Activated naive CD4-positive, alpha-beta T cell treated with anti-CD3 and anti-CD28 coated beads for 36 hours (primary cell): Measurements from ENCODE around the gene PNCK. TPM values are rescaled to one million over a fixed set of nuclear protein-coding genes. Genes with fewer than 3 reads are reported as not detected.
A peak's percentile ranks its signal among the peaks of the same experiment; 100 is the strongest.
"Not testable (repeated sequence)": the region's sequence is repeated elsewhere in the genome, so short reads cannot be mapped to it uniquely, and the experiment has no call there.

Experiments
- CTCF ChIA-PET: fragments of 350-600 bp; sonication (Branson Sonifier 250); formaldehyde crosslinking; loops from one replicate; lab custom pipeline; 2021; ENCODE audit warnings: antibody characterized with exemption; lab: Charles Lee
- DNase-seq: peaks from one replicate; pipeline ENCODE4 v3.0.0-alpha.2; 2020
- H3K27ac Mint-ChIP-seq: one replicate; pipeline ENCODE4 v1.8.0; 2021; ENCODE audit warnings: mild to moderate bottlenecking, mixed read lengths
- H3K27me3 Mint-ChIP-seq: one replicate; pipeline ENCODE4 v1.8.0; 2021; ENCODE audit warnings: low read depth, mixed read lengths
- H3K36me3 Mint-ChIP-seq: one replicate; pipeline ENCODE4 v1.8.0; 2021; ENCODE audit warnings: low read depth, mixed read lengths
- H3K4me1 Mint-ChIP-seq: one replicate; pipeline ENCODE4 v1.8.0; 2021; ENCODE audit warnings: low read depth, mixed read lengths
- H3K4me3 Mint-ChIP-seq: one replicate; pipeline ENCODE4 v1.8.0; 2021; ENCODE audit warnings: mild to moderate bottlenecking, moderate library complexity, mixed read lengths
- H3K9me3 Mint-ChIP-seq: one replicate; pipeline ENCODE4 v1.8.0; 2021; ENCODE audit warnings: mixed read lengths
- intact Hi-C: fragments of 100-400 bp; cut with micrococcal nuclease; formaldehyde crosslinking; loops from one replicate; pipeline ENCODE4 v1.15.1; 2023
- total RNA-seq, 2 experiments: library from RNA; stranded (reverse); gene quantifications; one replicate each; pipeline ENCODE4 v1.2.3, GENCODE V29; 2021

Gene PNCK
- total RNA-seq, 2 experiments from 2014 or later = 0.26 to 0.30 TPM

DNA sequence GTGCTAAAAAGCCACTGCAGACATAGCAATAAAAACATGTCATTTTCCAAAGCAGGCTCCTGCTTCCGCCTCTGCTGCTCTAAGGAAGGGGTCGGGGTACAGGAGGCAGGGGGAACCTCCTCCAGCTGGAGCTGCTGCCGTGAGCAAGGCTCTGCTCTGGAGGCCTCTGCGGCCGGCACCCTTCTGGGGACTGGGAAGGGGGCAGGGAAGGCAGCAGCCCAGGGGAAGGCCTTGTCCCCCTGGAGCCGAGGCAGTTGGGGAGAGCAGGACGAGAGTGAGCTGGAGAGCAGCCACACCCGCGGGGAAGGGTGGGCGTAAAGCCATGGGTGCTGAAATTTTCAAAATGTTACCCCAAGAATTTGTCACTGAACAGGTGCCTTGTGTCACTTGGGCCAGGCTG lies 22.9 kb upstream of the PNCK start:
- H3K4me1 Mint-ChIP-seq, H3K9me3 Mint-ChIP-seq, H3K27ac Mint-ChIP-seq, H3K36me3 Mint-ChIP-seq, intact Hi-C loops, DNase-seq, H3K4me3 Mint-ChIP-seq, H3K27me3 Mint-ChIP-seq, CTCF ChIA-PET: not testable (repeated sequence)

DNA sequence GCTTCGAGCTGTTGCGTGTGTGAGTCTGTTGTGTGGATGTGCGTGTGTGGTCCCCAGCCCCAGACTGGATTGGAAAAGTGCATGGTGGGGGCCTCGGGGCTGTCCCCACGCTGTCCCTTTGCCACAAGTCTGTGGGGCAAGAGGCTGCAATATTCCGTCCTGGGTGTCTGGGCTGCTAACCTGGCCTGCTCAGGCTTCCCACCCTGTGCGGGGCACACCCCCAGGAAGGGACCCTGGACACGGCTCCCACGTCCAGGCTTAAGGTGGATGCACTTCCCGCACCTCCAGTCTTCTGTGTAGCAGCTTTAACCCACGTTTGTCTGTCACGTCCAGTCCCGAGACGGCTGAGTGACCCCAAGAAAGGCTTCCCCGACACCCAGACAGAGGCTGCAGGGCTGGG lies 22.5 kb upstream of the PNCK start:
- H3K27me3 Mint-ChIP-seq = no peaks in the 10 kb centered on the region
- intact Hi-C loops = no loop called here
- CTCF ChIA-PET = no interaction called here

DNA sequence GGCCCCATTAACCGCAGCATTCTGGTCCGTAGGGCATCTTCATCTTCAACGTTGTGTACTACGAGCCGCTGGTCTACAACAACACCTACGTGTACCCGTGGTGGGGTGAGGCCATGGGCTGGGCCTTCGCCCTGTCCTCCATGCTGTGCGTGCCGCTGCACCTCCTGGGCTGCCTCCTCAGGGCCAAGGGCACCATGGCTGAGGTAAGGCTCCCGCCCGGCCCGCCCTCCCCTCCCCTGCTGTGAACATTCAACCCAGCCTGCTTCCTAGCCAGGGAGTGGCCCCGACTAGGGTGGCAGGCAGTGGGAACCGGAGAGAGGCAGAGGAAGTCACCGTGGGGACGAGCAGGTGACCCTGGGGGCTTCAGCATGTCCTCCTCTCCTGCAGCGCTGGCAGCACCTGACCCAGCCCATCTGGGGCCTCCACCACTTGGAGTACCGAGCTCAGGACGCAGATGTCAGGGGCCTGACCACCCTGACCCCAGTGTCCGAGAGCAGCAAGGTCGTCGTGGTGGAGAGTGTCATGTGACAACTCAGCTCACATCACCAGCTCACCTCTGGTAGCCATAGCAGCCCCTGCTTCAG lies 21.2 kb upstream of the PNCK start:
- no peak for DNase-seq
- H3K36me3 Mint-ChIP-seq = peaks cover 4% of the 10 kb centered on the region
- CTCF ChIA-PET = no interaction called here
- no peak overlapping the region for H3K4me3 Mint-ChIP-seq
- H3K27ac Mint-ChIP-seq = no peak overlapping the region
- intact Hi-C loops = no loop called here
- no peaks in the 10 kb centered on the region for H3K4me1 Mint-ChIP-seq
- H3K27me3 Mint-ChIP-seq = peaks cover 2% of the 10 kb centered on the region
- no peaks in the 10 kb centered on the region for H3K9me3 Mint-ChIP-seq

More for the DNA sequence above, 22.5 kb upstream of the PNCK start:
- no peaks in the 10 kb centered on the region for H3K4me1 Mint-ChIP-seq
- no peak for DNase-seq
- H3K27ac Mint-ChIP-seq = no peak overlapping the region
- no peak overlapping the region for H3K4me3 Mint-ChIP-seq
- no peaks in the 10 kb centered on the region for H3K9me3 Mint-ChIP-seq
- peaks cover 4% of the 10 kb centered on the region for H3K36me3 Mint-ChIP-seq

GRCh38 chrX:153694256-153694655 lies 20.6 kb upstream of the PNCK start:
- H3K4me1 Mint-ChIP-seq, H3K9me3 Mint-ChIP-seq, H3K27ac Mint-ChIP-seq, H3K36me3 Mint-ChIP-seq, H3K4me3 Mint-ChIP-seq, intact Hi-C loops, CTCF ChIA-PET, DNase-seq, H3K27me3 Mint-ChIP-seq: not testable (repeated sequence)

- Mint-ChIP-seq H3K27ac (no peak overlapping the region), H3K36me3 (peaks cover 3% of the 10 kb centered on the region), H3K9me3 (no peaks in the 10 kb centered on the region), H3K4me1 (no peaks in the 10 kb centered on the region), H3K4me3 (no peak overlapping the region), H3K27me3 (peaks cover 2% of the 10 kb centered on the region)
- DNase-seq = no peak
- CTCF ChIA-PET = no interaction called here
- intact Hi-C loops = no loop called here
These were observed 19.8 kb upstream of the PNCK start for GRCh38 chrX:153693216-153694086.

GRCh38 chrX:153692611-153693156 lies 19.1 kb upstream of the PNCK start:
- Mint-ChIP-seq H3K36me3 (peaks cover 3% of the 10 kb centered on the region), H3K9me3 (no peaks in the 10 kb centered on the region), H3K27ac (peak overlapping the region; percentile 68), H3K4me3 (no peak overlapping the region), H3K27me3 (peaks cover 2% of the 10 kb centered on the region), H3K4me1 (no peaks in the 10 kb centered on the region)
- no peak for DNase-seq
- CTCF ChIA-PET = no interaction called here
- intact Hi-C loops = no loop called here

GRCh38 chrX:153692003-153692402 lies 18.4 kb upstream of the PNCK start:
- Mint-ChIP-seq H3K27me3 (peaks cover 2% of the 10 kb centered on the region), H3K27ac (no peak overlapping the region), H3K9me3 (no peaks in the 10 kb centered on the region), H3K4me3 (no peak overlapping the region), H3K4me1 (no peaks in the 10 kb centered on the region), H3K36me3 (no peaks in the 10 kb centered on the region)
- CTCF ChIA-PET = no interaction called here
- DNase-seq = no peak
- intact Hi-C loops = no loop called here

- H3K4me3 Mint-ChIP-seq, H3K4me1 Mint-ChIP-seq, H3K27ac Mint-ChIP-seq, DNase-seq, intact Hi-C loops, CTCF ChIA-PET, H3K9me3 Mint-ChIP-seq, H3K36me3 Mint-ChIP-seq, H3K27me3 Mint-ChIP-seq: not testable (repeated sequence)
These were observed 17.6 kb upstream of the PNCK start for GRCh38 chrX:153691032-153691827.

DNA sequence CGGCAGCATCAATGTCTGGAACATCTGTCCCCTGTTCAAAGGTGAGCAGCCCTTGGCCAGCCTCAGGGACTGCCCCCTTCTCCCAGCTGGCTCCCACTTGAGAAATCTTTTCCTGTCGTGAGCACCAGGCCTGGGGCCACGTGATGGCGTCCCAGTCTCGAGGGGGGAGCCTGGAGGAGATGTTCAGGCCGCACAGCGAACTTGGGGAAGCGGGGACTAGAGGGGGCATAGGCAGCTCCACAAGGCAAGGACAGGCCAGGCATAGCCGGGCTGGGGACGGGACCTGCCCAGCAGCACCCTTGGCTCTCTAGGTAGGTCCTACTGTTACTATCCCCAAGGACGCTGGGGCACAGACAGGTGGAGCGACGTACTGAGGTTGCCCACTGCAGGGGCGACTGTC lies 16.9 kb upstream of the PNCK start:
- CTCF ChIA-PET = no interaction called here
- H3K4me3 Mint-ChIP-seq = no peak overlapping the region
- H3K27me3 Mint-ChIP-seq = peaks cover 4% of the 10 kb centered on the region
- intact Hi-C loops = no loop called here
- DNase-seq = no peak
- no peaks in the 10 kb centered on the region for H3K4me1 Mint-ChIP-seq
- H3K9me3 Mint-ChIP-seq = no peaks in the 10 kb centered on the region
- H3K27ac Mint-ChIP-seq = no peak overlapping the region
- H3K36me3 Mint-ChIP-seq = no peaks in the 10 kb centered on the region

DNA sequence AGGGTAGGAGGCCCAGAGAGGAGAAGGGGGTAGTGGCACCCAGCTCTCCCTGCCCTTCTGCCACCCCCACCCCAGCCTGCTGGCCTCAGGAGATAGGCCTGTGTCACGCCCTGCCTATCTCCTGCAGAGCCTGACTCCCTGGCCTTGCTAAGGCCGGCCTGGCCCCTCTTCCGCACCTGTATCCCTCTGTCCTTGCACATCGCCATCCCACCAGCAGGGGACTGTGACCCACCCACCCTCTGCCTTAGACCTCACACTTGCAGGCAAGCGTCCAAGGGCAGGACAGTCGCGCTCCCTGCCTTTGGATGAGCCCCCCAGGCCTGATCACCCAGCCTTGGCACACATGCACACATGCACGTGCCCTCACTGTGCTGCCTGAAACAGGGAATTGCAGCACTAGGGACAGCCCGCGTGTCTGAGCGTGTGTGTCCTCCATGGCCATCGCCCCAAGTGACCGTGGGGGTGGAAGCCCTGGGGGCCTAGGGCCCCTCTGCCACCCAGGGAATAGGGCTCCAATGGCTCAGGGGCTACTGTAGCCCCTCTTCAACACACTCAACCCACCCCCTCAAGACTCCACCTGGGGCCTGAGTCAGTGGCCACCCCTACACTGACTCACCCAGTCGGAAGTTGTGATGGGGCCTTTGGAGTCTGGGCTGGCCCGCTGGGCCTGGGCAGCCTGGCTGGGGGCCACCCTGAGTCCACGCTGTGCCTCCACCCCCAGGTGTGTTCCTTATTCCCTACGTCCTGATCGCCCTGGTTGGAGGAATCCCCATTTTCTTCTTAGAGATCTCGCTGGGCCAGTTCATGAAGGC lies 16.2 kb upstream of the PNCK start:
- Mint-ChIP-seq H3K27me3 (peaks cover 4% of the 10 kb centered on the region), H3K27ac (no peak overlapping the region), H3K36me3 (no peaks in the 10 kb centered on the region), H3K4me3 (no peak overlapping the region), H3K9me3 (no peaks in the 10 kb centered on the region), H3K4me1 (no peaks in the 10 kb centered on the region)
- no peak for DNase-seq
- intact Hi-C loops = no loop called here
- CTCF ChIA-PET = no interaction called here

DNA sequence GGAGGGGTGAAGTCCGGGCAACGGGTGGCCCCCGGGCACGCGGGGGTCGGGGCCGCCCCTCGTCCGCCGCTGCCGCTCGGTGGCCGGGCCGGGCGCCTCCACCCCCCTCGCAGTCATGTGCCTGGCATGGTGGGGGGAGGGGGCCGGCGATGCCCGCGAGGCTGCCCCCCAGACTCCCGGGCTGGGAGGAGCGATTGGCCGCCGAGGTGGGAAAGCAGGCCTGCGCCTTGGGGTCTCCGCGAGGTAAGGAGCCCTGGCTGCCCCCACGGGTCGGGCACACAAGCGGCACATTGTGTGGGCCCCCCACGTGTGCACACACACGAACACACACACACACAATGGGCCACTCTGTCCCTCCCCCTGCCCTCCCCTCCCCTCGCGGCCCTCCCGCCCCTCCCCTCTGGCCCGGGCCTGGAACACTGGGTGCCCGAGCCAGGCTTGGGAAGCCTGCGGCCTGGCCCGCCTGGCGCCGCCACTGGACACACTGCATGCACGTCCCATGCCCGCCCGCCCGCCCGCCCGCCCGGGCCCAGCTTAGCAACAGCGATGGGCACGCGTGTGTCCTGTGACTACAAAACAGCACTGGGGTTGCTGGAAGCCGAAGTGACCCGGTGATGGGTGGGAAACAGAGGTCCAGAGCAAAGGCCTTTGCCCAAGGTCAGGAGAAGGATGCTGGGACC lies 15.4 kb upstream of the PNCK start:
- no peak overlapping the region for H3K27ac Mint-ChIP-seq
- intact Hi-C loops = no loop called here
- peaks cover 4% of the 10 kb centered on the region for H3K27me3 Mint-ChIP-seq
- H3K4me3 Mint-ChIP-seq = no peak overlapping the region
- no peaks in the 10 kb centered on the region for H3K36me3 Mint-ChIP-seq
- no peak for DNase-seq
- CTCF ChIA-PET = no interaction called here
- H3K4me1 Mint-ChIP-seq = no peaks in the 10 kb centered on the region
- H3K9me3 Mint-ChIP-seq = no peaks in the 10 kb centered on the region
